ENCODE results near the gene HOXB5.

- TF ChIP-seq, protein P1, sequence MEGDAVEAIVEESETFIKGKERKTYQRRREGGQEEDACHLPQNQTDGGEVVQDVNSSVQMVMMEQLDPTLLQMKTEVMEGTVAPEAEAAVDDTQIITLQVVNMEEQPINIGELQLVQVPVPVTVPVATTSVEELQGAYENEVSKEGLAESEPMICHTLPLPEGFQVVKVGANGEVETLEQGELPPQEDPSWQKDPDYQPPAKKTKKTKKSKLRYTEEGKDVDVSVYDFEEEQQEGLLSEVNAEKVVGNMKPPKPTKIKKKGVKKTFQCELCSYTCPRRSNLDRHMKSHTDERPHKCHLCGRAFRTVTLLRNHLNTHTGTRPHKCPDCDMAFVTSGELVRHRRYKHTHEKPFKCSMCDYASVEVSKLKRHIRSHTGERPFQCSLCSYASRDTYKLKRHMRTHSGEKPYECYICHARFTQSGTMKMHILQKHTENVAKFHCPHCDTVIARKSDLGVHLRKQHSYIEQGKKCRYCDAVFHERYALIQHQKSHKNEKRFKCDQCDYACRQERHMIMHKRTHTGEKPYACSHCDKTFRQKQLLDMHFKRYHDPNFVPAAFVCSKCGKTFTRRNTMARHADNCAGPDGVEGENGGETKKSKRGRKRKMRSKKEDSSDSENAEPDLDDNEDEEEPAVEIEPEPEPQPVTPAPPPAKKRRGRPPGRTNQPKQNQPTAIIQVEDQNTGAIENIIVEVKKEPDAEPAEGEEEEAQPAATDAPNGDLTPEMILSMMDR (IDR thresholded peaks at IDR 0.05; ENCODE audit: low read depth, low read length, poor library complexity, severe bottlenecking), result no peak
- no peak for TF ChIP-seq EZH2phosphoT487 (IDR thresholded peaks at IDR 0.05; ENCODE audit: borderline replicate concordance, low read length)
These were observed 30.6 kb downstream of the HOXB5 start for GRCh38 chr17:48562934-48563333.
